ENCODE results near the gene THAP11. TPM values are rescaled to one million over a fixed set of nuclear protein-coding genes. Genes with fewer than 3 reads are reported as not detected.

The THAP11 gene
- total and polyA plus RNA-seq, 7 donors: 30.2 to 78.6 (median 35.0) TPM

DNA sequence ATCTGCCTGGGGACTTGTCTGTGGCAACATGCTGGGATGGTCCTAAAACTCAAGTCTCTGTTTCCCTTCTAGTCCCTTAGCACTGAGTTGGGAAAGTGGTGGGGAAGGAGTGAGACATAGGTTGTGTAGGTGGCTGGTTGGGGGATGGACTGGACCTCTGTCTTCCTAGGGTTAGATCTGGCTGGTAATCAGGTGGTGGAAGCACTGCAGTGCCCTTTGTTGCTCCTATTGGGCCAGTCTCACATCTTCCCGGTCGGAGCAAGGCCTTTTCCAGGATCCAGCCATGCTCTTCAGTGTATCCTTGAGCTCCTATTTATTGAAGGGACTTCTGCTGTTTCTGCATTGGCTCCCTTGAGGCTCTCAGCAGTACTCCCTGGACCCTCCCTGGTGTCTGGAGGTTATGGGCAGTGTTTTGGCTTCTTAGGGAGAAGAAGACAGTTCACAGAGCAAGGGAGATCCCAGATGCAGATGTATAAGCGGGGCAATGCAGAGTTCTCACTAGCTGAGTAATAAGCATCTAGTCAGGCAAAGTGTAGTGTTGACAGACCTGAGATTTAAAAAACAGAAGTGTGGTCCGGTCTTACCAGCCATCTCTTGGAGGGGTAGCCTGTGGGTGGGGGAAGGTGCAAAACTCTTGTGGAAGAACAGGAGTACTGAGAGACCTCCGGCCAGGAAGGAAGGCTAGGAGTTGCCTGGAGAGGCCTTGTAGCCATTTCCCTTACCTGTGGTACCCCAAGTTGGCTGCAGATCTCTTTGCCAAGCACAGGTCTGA is 3.4 kb downstream of the THAP11 start:
- Histone ChIP-seq H3K27ac (peak overlapping the region; percentile 100), H3K36me3 (ENCODE audit: insufficient read depth in 1 of 2, low read depth in 1 of 2) (peaks cover 0 to 6% of the 10 kb centered on the region in 2 donors), H3K9me3 (no peaks in the 10 kb centered on the region), H3K4me3 (peak overlapping the region; percentile 100), H3K4me1 (peaks cover 50% of the 10 kb centered on the region), H3K27me3 (ENCODE audit: insufficient read depth in 3 of 3, low read length in 2 of 3) (no peaks in the 10 kb centered on the region)
- intact Hi-C loops (cut with DNase I): loop anchor here in 1 of 2 donors (10.0 kb wide), 1 partner anchor 389 kb away; the partner anchor contains the start of gene ESRP2
- WGBS, 3 donors: 63 to 73% (median 69%) methylated on average over 5 of the region's 5 CpGs
- TF ChIP-seq, protein P1, sequence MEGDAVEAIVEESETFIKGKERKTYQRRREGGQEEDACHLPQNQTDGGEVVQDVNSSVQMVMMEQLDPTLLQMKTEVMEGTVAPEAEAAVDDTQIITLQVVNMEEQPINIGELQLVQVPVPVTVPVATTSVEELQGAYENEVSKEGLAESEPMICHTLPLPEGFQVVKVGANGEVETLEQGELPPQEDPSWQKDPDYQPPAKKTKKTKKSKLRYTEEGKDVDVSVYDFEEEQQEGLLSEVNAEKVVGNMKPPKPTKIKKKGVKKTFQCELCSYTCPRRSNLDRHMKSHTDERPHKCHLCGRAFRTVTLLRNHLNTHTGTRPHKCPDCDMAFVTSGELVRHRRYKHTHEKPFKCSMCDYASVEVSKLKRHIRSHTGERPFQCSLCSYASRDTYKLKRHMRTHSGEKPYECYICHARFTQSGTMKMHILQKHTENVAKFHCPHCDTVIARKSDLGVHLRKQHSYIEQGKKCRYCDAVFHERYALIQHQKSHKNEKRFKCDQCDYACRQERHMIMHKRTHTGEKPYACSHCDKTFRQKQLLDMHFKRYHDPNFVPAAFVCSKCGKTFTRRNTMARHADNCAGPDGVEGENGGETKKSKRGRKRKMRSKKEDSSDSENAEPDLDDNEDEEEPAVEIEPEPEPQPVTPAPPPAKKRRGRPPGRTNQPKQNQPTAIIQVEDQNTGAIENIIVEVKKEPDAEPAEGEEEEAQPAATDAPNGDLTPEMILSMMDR (IDR thresholded peaks at IDR 0.05): no peak
- DNase-seq: no peak
- no peak for ATAC-seq

DNA sequence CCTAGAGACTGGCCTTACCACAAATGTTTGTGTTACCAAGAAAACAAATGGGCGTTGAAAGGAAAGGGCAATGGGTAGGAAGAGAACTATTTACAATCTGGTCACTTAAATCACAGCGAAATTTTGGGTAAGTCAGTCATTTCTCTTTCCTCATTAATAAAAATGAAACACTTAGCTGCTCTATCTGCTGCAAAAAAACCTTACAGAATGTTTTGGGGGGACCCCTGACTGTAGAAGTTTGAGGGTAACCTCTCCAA is 3.9 kb downstream of the THAP11 start:
- no peak for DNase-seq
- Histone ChIP-seq H3K4me3 (peak overlapping the region; percentile 100), H3K27ac (peak overlapping the region; percentile 100), H3K36me3 (ENCODE audit: insufficient read depth in 1 of 2, low read depth in 1 of 2) (peaks cover 0 to 8% of the 10 kb centered on the region in 2 donors), H3K4me1 (peaks cover 50% of the 10 kb centered on the region), H3K27me3 (ENCODE audit: insufficient read depth in 3 of 3, low read length in 2 of 3) (no peaks in the 10 kb centered on the region), H3K9me3 (no peaks in the 10 kb centered on the region)
- 11 to 22% (median 12%) methylated on average over 2 of the region's 2 CpGs for WGBS, 3 donors
- no peak for ATAC-seq
- TF ChIP-seq, protein P1 (IDR thresholded peaks at IDR 0.05): no peak
- intact Hi-C loops (cut with DNase I): loop anchor here in 1 of 2 donors (10.0 kb wide), 1 partner anchor 389 kb away; the partner anchor contains the start of gene ESRP2

DNA sequence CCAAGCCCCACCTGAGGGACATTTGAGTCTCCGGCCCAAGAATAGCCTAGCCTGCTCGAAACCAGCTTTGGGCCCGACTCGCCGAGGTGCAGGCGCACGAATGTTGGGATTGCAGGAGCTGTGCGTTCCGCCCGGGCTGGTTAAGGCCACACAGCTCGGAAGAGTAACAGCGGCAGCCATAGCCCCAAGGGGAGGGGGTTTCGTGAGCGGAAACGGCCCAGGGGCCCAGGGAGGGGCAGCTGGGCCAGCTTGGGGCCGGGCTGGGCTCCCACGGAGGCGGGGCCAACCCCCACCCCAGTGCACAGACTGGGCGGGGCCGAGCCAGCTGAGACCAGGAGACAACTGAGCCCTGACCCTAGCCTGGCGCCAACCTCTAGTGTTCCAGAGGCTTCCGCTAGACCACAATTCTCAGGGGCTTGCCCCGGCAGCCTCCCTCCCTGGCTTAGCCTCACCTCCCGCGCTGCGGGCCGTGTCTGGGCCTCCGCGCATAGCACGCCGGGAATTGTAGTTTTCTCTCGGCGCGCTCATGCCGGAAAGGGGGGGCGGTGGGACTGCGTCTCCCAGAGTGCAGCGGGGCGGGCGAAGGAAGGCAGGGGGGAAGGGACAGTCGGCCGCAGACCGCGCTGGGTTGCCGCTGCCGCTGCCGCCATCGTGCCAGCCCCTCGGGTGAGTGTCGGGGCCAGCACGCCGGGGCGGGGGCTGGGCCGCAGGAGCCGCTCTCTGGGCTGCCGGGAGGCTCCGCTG is 4.4 kb downstream of the THAP11 start, which contains the start of gene NUTF2:
Gene NUTF2 (plus strand): TSS at position 614 of the 744 bp plus-strand sequence. CDS start 18,198 bp downstream, outside the sequence.
- peaks cover 0 to 8% of the 10 kb centered on the region in 2 donors for H3K36me3 ChIP-seq (ENCODE audit: insufficient read depth in 1 of 2, low read depth in 1 of 2)
- WGBS, 3 donors: 0% methylated on average over 25 to 57 of the region's 57 CpGs
- peak within 1 kb of the TSS; percentile 100 for H3K4me3 ChIP-seq
- H3K27me3 ChIP-seq (ENCODE audit: insufficient read depth in 3 of 3, low read length in 2 of 3): no peaks in the 10 kb centered on the region
- peak within 1 kb of the TSS; percentile 100 for H3K27ac ChIP-seq
- TF ChIP-seq, protein P1 (IDR thresholded peaks at IDR 0.05): no peak
- intact Hi-C loops (cut with DNase I): loop anchor here in 1 of 2 donors (10.0 kb wide), 1 partner anchor 388 kb away; the partner anchor contains the start of gene ESRP2
- H3K4me1 ChIP-seq: peaks cover 46% of the 10 kb centered on the region
- ATAC-seq (peak; percentile 83 to 86 (median 85)), DNase-seq (peak; percentile 97 to 98)
- H3K9me3 ChIP-seq: no peaks in the 10 kb centered on the region

DNA sequence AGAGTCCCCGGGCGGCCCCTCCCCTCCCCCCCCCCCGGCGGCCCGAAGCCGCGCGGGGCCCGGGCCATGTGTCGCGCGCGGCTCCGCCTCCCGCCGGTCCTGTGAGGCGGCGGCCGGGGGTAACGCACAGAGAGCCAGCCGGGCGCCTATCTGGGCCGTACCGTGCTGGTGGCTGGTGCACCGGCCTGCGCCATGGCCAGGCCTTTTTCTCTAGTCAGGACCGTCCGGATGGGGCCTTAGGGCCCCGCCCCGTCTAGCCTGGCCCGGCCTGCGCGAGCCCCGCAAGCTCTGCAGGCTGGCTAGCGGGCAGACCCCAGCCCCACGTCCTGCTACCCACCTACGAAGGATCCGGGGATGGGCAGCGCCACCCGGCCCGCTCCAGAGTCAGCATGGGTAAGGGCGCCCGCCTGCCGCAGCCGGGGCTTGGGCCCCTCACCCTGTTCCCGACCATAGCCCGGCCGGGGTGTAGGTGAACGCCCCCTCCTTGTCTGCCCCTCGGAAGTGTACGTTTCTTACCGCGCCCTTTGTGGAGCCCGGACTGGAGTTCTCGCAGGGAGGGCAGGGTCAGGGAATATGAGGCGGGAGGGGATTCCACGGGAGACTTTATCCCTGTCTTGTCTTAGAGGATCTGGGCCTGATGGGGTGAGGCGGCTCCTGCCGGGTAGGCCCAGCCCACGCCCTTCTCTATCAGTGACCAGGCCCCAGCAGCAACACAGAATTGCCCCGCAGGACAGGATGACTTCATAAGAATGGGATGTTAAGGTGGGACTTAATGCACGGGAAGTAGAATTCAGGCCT is 5.1 kb downstream of the THAP11 start, which contains the start of gene CENPT:
Gene CENPT (minus strand): TSS at position 630 of the 798 bp plus-strand sequence. CDS start 13,834 bp downstream, outside the sequence.
- H3K36me3 ChIP-seq (ENCODE audit: insufficient read depth in 1 of 2, low read depth in 1 of 2): peaks cover 0 to 14% of the 10 kb centered on the region in 2 donors
- no peaks in the 10 kb centered on the region for H3K27me3 ChIP-seq (ENCODE audit: insufficient read depth in 3 of 3, low read length in 2 of 3)
- peaks cover 44% of the 10 kb centered on the region for H3K4me1 ChIP-seq

More for the DNA sequence above, 5.1 kb downstream of the THAP11 start, which contains the start of gene CENPT:
- intact Hi-C loops (cut with DNase I): loop anchor here in 1 of 2 donors (10.0 kb wide), 1 partner anchor 388 kb away; the partner anchor contains the start of gene ESRP2
- Histone ChIP-seq H3K4me3 (peak within 1 kb of the TSS; percentile 100), H3K27ac (peak within 1 kb of the TSS; percentile 100), H3K9me3 (no peaks in the 10 kb centered on the region)
- ATAC-seq: peak; percentile 65 to 73 (median 68)
- WGBS, 3 donors: 0 to 1% (median 1%) methylated on average over 34 to 61 of the region's 62 CpGs
- DNase-seq: no peak
- TF ChIP-seq, protein P1 (IDR thresholded peaks at IDR 0.05): no peak
